GM12865 (cell line): ENCODE measurements around the gene PEA15.

Experiments used
- DNase-seq: peaks from one replicate; pipeline ENCODE4 v3.0.0; 2010; ENCODE audit warnings: low read depth
- H3K4me3 ChIP-seq: 2 replicates; pipeline ENCODE4 v1.5.1; 2011; ENCODE audit warnings: mild to moderate bottlenecking, low read depth, low read length, control low read depth
- TF ChIP-seq, protein P1 (sequence below): IDR thresholded peaks from 2 replicates; pipeline ENCODE4 v1.5.1; 2011; ENCODE audit warnings: low read length, control low read depth, low read depth, inconsistent platforms; ENCODE audit not compliant: insufficient read depth; ENCODE audit errors: missing control alignments

Gene PEA15

DNA sequence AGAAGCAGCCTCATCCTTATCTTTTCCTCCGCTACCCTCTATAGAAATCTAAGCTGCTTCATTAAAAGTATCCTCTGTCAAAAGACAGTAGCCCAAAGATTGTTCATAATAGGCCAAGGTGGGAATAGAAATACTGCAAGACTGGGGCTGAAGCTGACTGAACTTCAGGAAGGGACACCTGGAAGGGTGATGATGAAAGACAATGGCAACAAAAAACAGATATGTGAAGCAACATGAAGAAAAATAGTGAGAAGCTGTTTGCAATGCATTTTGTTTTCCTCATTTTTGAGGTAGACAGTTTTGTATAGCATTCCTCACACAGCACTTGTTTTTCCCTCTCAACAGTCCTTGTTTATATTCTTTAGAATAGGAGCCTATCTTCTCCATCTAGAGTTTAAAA, 40.2 kb downstream of the PEA15 start:
- no peak for DNase-seq
- TF ChIP-seq, protein P1, sequence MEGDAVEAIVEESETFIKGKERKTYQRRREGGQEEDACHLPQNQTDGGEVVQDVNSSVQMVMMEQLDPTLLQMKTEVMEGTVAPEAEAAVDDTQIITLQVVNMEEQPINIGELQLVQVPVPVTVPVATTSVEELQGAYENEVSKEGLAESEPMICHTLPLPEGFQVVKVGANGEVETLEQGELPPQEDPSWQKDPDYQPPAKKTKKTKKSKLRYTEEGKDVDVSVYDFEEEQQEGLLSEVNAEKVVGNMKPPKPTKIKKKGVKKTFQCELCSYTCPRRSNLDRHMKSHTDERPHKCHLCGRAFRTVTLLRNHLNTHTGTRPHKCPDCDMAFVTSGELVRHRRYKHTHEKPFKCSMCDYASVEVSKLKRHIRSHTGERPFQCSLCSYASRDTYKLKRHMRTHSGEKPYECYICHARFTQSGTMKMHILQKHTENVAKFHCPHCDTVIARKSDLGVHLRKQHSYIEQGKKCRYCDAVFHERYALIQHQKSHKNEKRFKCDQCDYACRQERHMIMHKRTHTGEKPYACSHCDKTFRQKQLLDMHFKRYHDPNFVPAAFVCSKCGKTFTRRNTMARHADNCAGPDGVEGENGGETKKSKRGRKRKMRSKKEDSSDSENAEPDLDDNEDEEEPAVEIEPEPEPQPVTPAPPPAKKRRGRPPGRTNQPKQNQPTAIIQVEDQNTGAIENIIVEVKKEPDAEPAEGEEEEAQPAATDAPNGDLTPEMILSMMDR = no peak
- no peak overlapping the region for H3K4me3 ChIP-seq

- no peak overlapping the region for H3K4me3 ChIP-seq
- TF ChIP-seq, protein P1 = no peak
- no peak for DNase-seq
Observed at GRCh38 chr1:160247053-160247452, 41.9 kb downstream of the PEA15 start.

DNA sequence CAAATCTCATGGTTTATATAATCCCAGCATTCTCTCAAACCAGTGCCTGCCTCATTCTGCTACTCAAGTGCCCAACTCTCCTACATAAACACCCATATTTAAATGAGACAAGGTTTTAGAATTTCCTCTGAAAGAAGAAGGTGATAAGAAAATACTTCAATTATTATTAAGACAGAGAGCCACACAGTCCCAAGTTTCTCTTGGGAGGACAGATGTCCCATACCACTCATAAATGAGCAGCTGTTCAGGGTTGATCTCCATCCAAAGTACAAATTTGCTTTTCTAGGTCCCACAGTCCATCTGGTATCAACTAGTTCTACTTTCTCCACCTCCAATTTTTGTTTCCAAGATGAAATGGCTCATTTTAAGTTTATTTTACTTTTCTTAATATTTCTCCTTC, 45.8 kb downstream of the PEA15 start:
- TF ChIP-seq, protein P1 = no peak
- H3K4me3 ChIP-seq = no peak overlapping the region
- DNase-seq = no peak

GRCh38 chr1:160251687-160252526, 46.7 kb downstream of the PEA15 start:
- H3K4me3 ChIP-seq = no peak overlapping the region
- TF ChIP-seq, protein P1 = peak; percentile 65
- peak; percentile 79 for DNase-seq

GRCh38 chr1:160255781-160256300, 50.7 kb downstream of the PEA15 start:
- DNase-seq = no peak
- H3K4me3 ChIP-seq = no peak overlapping the region
- TF ChIP-seq, protein P1 = no peak

- no peak overlapping the region for H3K4me3 ChIP-seq
- TF ChIP-seq, protein P1 = no peak
- no peak for DNase-seq
Observed at GRCh38 chr1:160256396-160257046, 51.3 kb downstream of the PEA15 start.
